Naive thymus-derived CD4-positive, alpha-beta T cell (primary cell): ENCODE measurements around the gene SF3B3. TPM values are rescaled to one million over a fixed set of nuclear protein-coding genes. Genes with fewer than 3 reads are reported as not detected.

Source experiments
- ATAC-seq: fragments of 150-1000 bp; cut with Tn5 transposase; 2 replicates; pipeline ENCODE4 v1.10.0; 2021; ENCODE audit warnings: mild to moderate bottlenecking, moderate library complexity
- CTCF ChIA-PET: fragments of 350-600 bp; sonication (Branson Sonifier 250); formaldehyde crosslinking; loops from one replicate; lab custom pipeline; 2021; ENCODE audit warnings: antibody characterized with exemption; lab: Charles Lee
- POLR2A ChIA-PET: fragments of 350-600 bp; sonication (Branson Sonifier 250); formaldehyde crosslinking; loops from one replicate; lab custom pipeline; 2021; ENCODE audit warnings: antibody characterized with exemption, inconsistent platforms; lab: Charles Lee
- DNase-seq, 9 donors: peaks; one replicate each; pipeline versions ENCODE4 v3.0.0 to v3.0.0-alpha.2; 2020 to 2022; ENCODE audit warnings: mixed read lengths in 1 of 9
- H3K27ac ChIP-seq: one replicate; pipeline ENCODE4 v1.7.0; 2013; ENCODE audit warnings: mild to moderate bottlenecking, low read depth, low read length, moderate library complexity
- H3K27me3 ChIP-seq, 2 donors: one replicate each; pipeline ENCODE4 v1.7.0; 2013; ENCODE audit warnings: low read length in 2 of 2, mild to moderate bottlenecking in 2 of 2, moderate library complexity in 2 of 2; ENCODE audit not compliant: control insufficient read depth in 2 of 2, insufficient read depth in 2 of 2
- H3K36me3 ChIP-seq, 3 experiments: 1 replicate in 2 of 3; 2 replicates in 1 of 3; pipeline ENCODE4 v1.7.0; 2013; ENCODE audit warnings: low read length in 3 of 3, mild to moderate bottlenecking in 3 of 3, moderate library complexity in 1 of 3; ENCODE audit not compliant: insufficient read depth in 3 of 3, control insufficient read depth in 2 of 3
- H3K4me1 ChIP-seq, 2 donors: one replicate each; pipeline ENCODE4 v1.7.0; 2013; ENCODE audit warnings: low read length in 2 of 2, mild to moderate bottlenecking in 2 of 2, moderate library complexity in 1 of 2; ENCODE audit not compliant: control insufficient read depth in 2 of 2, insufficient read depth in 2 of 2
- H3K4me3 ChIP-seq: 2 replicates; pipeline ENCODE4 v1.7.0; 2013; ENCODE audit warnings: mild to moderate bottlenecking, low read length
- H3K9me3 ChIP-seq, 3 experiments: 1 replicate in 2 of 3; 2 replicates in 1 of 3; pipeline ENCODE4 v1.7.0; 2013; ENCODE audit warnings: low read length in 3 of 3; ENCODE audit not compliant: control insufficient read depth in 2 of 3
- H3K27ac Mint-ChIP-seq, 9 donors: one replicate each; pipeline ENCODE4 v1.8.0; 2020 to 2022; ENCODE audit warnings: mixed read lengths in 9 of 9, mild to moderate bottlenecking in 8 of 9, moderate library complexity in 5 of 9, inconsistent platforms in 2 of 9
- H3K27me3 Mint-ChIP-seq, 5 donors: one replicate each; pipeline ENCODE4 v1.8.0; 2021 to 2022; ENCODE audit warnings: mixed read lengths in 5 of 5, mild to moderate bottlenecking in 1 of 5
- H3K36me3 Mint-ChIP-seq, 5 donors: one replicate each; pipeline ENCODE4 v1.8.0; 2020 to 2022; ENCODE audit warnings: mixed read lengths in 5 of 5, mild to moderate bottlenecking in 3 of 5, inconsistent platforms in 1 of 5
- H3K4me1 Mint-ChIP-seq, 7 donors: one replicate each; pipeline ENCODE4 v1.8.0; 2020 to 2022; ENCODE audit warnings: mixed read lengths in 7 of 7, mild to moderate bottlenecking in 3 of 7, inconsistent platforms in 1 of 7
- H3K4me3 Mint-ChIP-seq, 10 donors: one replicate each; pipeline ENCODE4 v1.8.0; 2020 to 2022; ENCODE audit warnings: mild to moderate bottlenecking in 10 of 10, mixed read lengths in 10 of 10, moderate library complexity in 6 of 10, inconsistent platforms in 2 of 10
- H3K9me3 Mint-ChIP-seq, 11 donors: one replicate each; pipeline ENCODE4 v1.8.0; 2020 to 2022; ENCODE audit warnings: mixed read lengths in 11 of 11, mild to moderate bottlenecking in 4 of 11, inconsistent platforms in 1 of 11, moderate library complexity in 1 of 11
- intact Hi-C, 2 donors: fragments of 100-400 bp; cut with micrococcal nuclease; formaldehyde crosslinking; loops; one replicate each; pipeline ENCODE4 v1.15.1; 2023
- polyA plus RNA-seq, 2 donors: library from polyadenylated mRNA; unstranded; fragments of 300-500 nt; fragmentation: Illumina TruSeq; gene quantifications; one replicate each; pipeline ENCODE4 v1.2.3, GENCODE V29; 2021
- total RNA-seq, 6 experiments: library from RNA in 5 of 6; stranded (reverse) in 5 of 6; gene quantifications; 1 replicate in 5 of 6; 2 replicates in 1 of 6; pipeline ENCODE4 v1.2.3 and lab custom pipeline; 2021 to 2026

The SF3B3 gene
- total and polyA plus RNA-seq, 7 experiments from 2014 or later: 69.0 to 415 (median 195) TPM

DNA sequence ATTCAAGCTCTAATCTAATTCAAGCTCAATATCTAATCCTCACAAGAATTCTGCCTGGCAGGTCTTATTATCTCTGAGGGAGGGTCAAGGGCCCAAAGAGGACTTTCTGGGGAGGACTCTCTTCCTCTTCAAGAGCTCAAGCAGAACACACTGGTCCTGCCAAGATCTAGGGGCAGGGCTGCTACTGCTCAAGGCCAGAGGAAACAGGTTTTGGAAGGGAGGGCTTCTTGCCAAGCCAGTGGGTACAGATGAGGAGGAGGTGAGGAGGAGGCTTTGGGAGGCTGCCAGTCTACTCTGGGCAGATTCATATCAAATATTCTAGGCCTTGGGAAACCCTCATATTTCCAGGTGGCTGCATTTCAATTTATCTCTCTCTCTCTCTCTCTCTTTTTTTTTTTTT lies 71.0 kb downstream of the SF3B3 start:
- intact Hi-C loops: no loop called here
- H3K9me3 ChIP-seq: no peaks in the 10 kb centered on the region
- H3K9me3 Mint-ChIP-seq: no peaks in the 10 kb centered on the region
- no peak overlapping the region for H3K4me3 ChIP-seq
- H3K4me1 ChIP-seq: no peaks in the 10 kb centered on the region
- CTCF ChIA-PET: no interaction called here
- POLR2A ChIA-PET: no interaction called here
- H3K27me3 ChIP-seq: no peaks in the 10 kb centered on the region
- no peaks in the 10 kb centered on the region for H3K4me1 Mint-ChIP-seq
- no peaks in the 10 kb centered on the region for H3K36me3 Mint-ChIP-seq
- peak overlapping the region in 1 of 9 donors; percentile 60 for H3K27ac Mint-ChIP-seq
- peaks cover 0 to 6% (median 0%) of the 10 kb centered on the region in 5 donors for H3K27me3 Mint-ChIP-seq
- no peak overlapping the region for H3K4me3 Mint-ChIP-seq
- DNase-seq: no peak
- no peak overlapping the region for H3K27ac ChIP-seq
- ATAC-seq: no peak
- no peaks in the 10 kb centered on the region for H3K36me3 ChIP-seq

- ChIA-PET POLR2A (no interaction called here), CTCF (no interaction called here)
- no peak overlapping the region for H3K4me3 Mint-ChIP-seq
- Histone ChIP-seq H3K27me3 (no peaks in the 10 kb centered on the region), H3K4me3 (no peak overlapping the region), H3K36me3 (no peaks in the 10 kb centered on the region), H3K9me3 (no peaks in the 10 kb centered on the region), H3K27ac (no peak overlapping the region), H3K4me1 (no peaks in the 10 kb centered on the region)
- no peak for DNase-seq
- H3K4me1 Mint-ChIP-seq: no peaks in the 10 kb centered on the region
- H3K9me3 Mint-ChIP-seq: peaks cover 0 to 1% (median 0%) of the 10 kb centered on the region in 11 donors
- intact Hi-C loops: no loop called here
- no peaks in the 10 kb centered on the region for H3K36me3 Mint-ChIP-seq
- peaks cover 0 to 12% (median 0%) of the 10 kb centered on the region in 5 donors for H3K27me3 Mint-ChIP-seq
- no peak overlapping the region for H3K27ac Mint-ChIP-seq
- ATAC-seq: no peak
These were observed 73.7 kb downstream of the SF3B3 start for GRCh38 chr16:70597135-70597835.

DNA sequence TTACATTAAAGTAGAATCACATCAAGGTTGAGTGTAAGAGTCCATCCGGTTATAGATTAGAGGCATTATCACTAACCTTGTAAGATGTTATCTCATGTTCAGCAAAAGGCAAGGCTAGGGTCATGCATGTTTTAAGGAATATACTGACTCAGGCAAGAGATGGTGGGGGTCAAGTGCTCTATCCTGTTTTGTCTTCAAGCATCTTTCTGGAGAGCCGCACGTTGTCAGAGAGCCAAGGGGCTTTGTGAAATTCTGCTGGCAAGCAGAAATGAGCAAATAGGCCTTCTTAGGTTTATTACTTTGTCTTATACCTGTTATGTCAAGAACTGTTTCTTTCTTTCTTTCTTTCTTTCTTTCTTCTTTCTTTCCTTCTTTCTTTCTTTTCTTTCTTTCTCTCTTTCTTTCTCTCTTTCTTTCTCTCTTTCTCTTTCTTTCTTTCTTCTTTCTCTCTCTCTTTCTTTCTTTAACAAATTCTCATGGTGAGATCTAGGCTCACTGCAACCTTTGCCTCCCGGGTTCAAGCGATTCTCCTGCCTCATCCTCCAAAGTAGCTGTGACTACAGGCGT lies 75.4 kb downstream of the SF3B3 start:
- Mint-ChIP-seq H3K27ac (no peak overlapping the region), H3K4me3 (no peak overlapping the region), H3K27me3 (peaks cover 0 to 9% (median 0%) of the 10 kb centered on the region in 5 donors), H3K36me3 (no peaks in the 10 kb centered on the region), H3K9me3 (peaks cover 0 to 1% (median 0%) of the 10 kb centered on the region in 11 donors), H3K4me1 (no peaks in the 10 kb centered on the region)
- Histone ChIP-seq H3K9me3 (no peaks in the 10 kb centered on the region), H3K27me3 (no peaks in the 10 kb centered on the region), H3K36me3 (no peaks in the 10 kb centered on the region), H3K27ac (no peak overlapping the region), H3K4me1 (no peaks in the 10 kb centered on the region), H3K4me3 (no peak overlapping the region)
- POLR2A ChIA-PET: no interaction called here
- intact Hi-C loops: no loop called here
- ATAC-seq (no peak), DNase-seq (no peak)
- CTCF ChIA-PET: no interaction called here

GRCh38 chr16:70600730-70601129 lies 77.1 kb downstream of the SF3B3 start:
- Histone ChIP-seq H3K36me3 (no peaks in the 10 kb centered on the region), H3K4me3 (no peak overlapping the region), H3K4me1 (no peaks in the 10 kb centered on the region), H3K27ac (no peak overlapping the region), H3K9me3 (no peaks in the 10 kb centered on the region), H3K27me3 (no peaks in the 10 kb centered on the region)
- ATAC-seq: no peak
- Mint-ChIP-seq H3K27ac (no peak overlapping the region), H3K4me1 (no peaks in the 10 kb centered on the region), H3K4me3 (no peak overlapping the region), H3K9me3 (peaks cover 0 to 1% (median 0%) of the 10 kb centered on the region in 11 donors), H3K27me3 (peaks cover 0 to 6% (median 0%) of the 10 kb centered on the region in 5 donors), H3K36me3 (no peaks in the 10 kb centered on the region)
- POLR2A ChIA-PET: no interaction called here
- CTCF ChIA-PET: no interaction called here
- no peak for DNase-seq
- intact Hi-C loops: no loop called here

DNA sequence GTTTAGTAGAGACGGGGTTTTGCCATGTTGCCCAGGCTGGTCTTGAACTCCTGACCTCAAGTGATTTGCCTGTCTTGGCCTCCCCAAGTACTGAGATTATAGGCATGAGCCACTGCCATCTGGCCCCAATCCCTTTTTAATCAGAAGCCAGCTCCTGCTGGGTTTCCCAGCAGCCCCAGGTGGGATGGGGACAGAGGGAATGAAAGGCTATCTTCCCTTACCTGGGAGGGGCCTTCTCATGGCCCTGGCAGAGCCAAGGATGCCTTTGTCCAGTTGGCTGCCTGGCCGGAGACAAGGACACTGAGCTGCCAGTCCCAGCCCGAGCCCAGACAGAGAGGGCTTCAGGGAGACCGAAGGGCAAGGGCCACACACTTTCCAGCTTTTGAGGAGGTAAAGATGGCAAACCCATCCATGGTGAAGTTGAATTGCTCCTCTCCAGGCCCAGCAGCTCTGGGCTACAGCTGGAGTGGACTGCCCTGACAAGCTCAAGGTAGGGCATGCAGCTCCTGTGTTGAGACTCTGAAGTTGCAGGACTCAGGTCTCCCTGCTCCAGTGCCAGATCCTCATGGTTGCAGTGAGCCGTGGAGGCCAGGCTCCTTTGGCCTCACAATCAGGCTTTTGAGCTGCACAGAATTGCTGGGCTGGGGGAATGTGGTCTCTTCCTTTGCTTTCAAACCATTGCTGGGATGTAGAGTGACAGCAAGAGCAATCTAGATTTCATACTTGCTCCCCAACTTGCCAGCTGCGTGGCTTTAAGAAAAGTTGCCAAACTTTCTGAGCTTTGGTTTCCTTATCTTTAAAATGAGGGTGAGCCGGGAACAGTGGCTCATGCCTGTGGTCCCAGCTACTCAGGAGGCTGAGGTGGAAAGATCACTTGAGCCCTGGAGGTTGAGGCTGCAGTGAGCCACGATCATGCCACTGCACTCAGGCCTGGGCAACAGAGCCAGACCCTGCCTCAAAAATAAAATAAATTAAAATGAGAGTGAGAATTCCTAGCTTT lies 78.3 kb downstream of the SF3B3 start:
- CTCF ChIA-PET: interaction anchor here (0.6 to 1.0 kb wide), 2 partner anchors 8 to 1756 kb away, joined by 3 read pairs; no protein-coding TSS in a partner anchor

DNA sequence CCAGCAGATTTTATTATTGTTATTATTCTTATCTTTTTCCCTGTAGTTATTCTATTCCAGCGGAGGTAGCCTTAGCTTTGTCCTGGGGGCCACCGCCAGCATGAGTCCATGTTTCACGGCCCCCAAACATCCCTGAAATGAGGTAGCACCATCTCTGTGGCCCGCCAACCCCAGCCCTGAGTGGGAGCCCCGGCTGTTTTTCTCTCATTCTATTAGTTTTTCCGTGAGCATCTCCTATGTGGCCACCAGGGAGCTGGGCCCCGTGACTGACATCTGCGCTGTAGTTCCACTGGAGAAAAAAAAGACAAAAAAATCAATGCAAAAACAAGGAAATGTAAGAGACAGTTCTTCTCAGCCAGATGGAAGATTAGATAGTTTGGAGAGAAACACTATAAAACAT lies 79.2 kb downstream of the SF3B3 start:
- DNase-seq (no peak), ATAC-seq (no peak)
- peaks cover 0 to 11% (median 0%) of the 10 kb centered on the region in 5 donors for H3K27me3 Mint-ChIP-seq
- Histone ChIP-seq H3K4me1 (no peaks in the 10 kb centered on the region), H3K36me3 (no peaks in the 10 kb centered on the region), H3K27ac (no peak overlapping the region), H3K9me3 (no peaks in the 10 kb centered on the region), H3K4me3 (no peak overlapping the region), H3K27me3 (no peaks in the 10 kb centered on the region)
- H3K36me3 Mint-ChIP-seq: no peaks in the 10 kb centered on the region
- POLR2A ChIA-PET: no interaction called here
- no peak overlapping the region for H3K27ac Mint-ChIP-seq
- intact Hi-C loops: no loop called here
- no peak overlapping the region for H3K4me3 Mint-ChIP-seq
- H3K9me3 Mint-ChIP-seq: peaks cover 0 to 1% (median 0%) of the 10 kb centered on the region in 11 donors
- CTCF ChIA-PET: no interaction called here
- H3K4me1 Mint-ChIP-seq: no peaks in the 10 kb centered on the region

More for the DNA sequence above, 78.3 kb downstream of the SF3B3 start:
- H3K36me3 Mint-ChIP-seq: no peaks in the 10 kb centered on the region
- DNase-seq (no peak), ATAC-seq (no peak)
- Histone ChIP-seq H3K27me3 (no peaks in the 10 kb centered on the region), H3K27ac (no peak overlapping the region), H3K9me3 (no peaks in the 10 kb centered on the region), H3K4me1 (no peaks in the 10 kb centered on the region), H3K4me3 (no peak overlapping the region), H3K36me3 (no peaks in the 10 kb centered on the region)
- peaks cover 0 to 1% (median 0%) of the 10 kb centered on the region in 11 donors for H3K9me3 Mint-ChIP-seq
- H3K27me3 Mint-ChIP-seq: peaks cover 0 to 8% (median 0%) of the 10 kb centered on the region in 5 donors
- no peaks in the 10 kb centered on the region for H3K4me1 Mint-ChIP-seq
- H3K27ac Mint-ChIP-seq: no peak overlapping the region
- H3K4me3 Mint-ChIP-seq: no peak overlapping the region
- POLR2A ChIA-PET: no interaction called here
- intact Hi-C loops: no loop called here
